M059J (cell line): Measurements from ENCODE around the gene TM4SF1. TPM values are rescaled to one million over a fixed set of nuclear protein-coding genes. Genes with fewer than 3 reads are reported as not detected.
A peak's percentile ranks its signal among the peaks of the same experiment; 100 is the strongest.

ENCODE experiments used
- DNase-seq: peaks from one replicate; pipeline ENCODE4 v3.0.0-alpha.2; 2012; ENCODE audit warnings: low read depth
- total RNA-seq: library from RNA; depleted of rRNA; stranded (reverse); fragments of >200 nt; shearing (Covaris generic); gene quantifications from 2 replicates; pipeline ENCODE4 v1.2.3, GENCODE V29; 2014; rRNA removed

TM4SF1 gene
- total RNA-seq = 188 and 207 TPM in 2 replicates

GRCh38 chr3:149377408-149378364 is at the start of gene TM4SF1:
TSS of gene TM4SF1 (minus strand) at chr3:149377649. CDS start at chr3:149377547, 102 bp downstream.
- DNase-seq = peak; percentile 100

GRCh38 chr3:149426325-149426724 is 48.9 kb upstream of the TM4SF1 start:
- no peak for DNase-seq

GRCh38 chr3:149424918-149425317 is 47.5 kb upstream of the TM4SF1 start:
- DNase-seq = no peak

GRCh38 chr3:149421764-149422163 is 44.3 kb upstream of the TM4SF1 start:
- peak; percentile 30 for DNase-seq

- no peak for DNase-seq
These were observed 42.4 kb upstream of the TM4SF1 start for GRCh38 chr3:149419816-149420215.

GRCh38 chr3:149417727-149418126 is 40.3 kb upstream of the TM4SF1 start:
- no peak for DNase-seq

- DNase-seq = no peak
These were observed 39.7 kb upstream of the TM4SF1 start for GRCh38 chr3:149417174-149417573.

GRCh38 chr3:149415484-149415883 is 38.0 kb upstream of the TM4SF1 start:
- DNase-seq = peak; percentile 73

GRCh38 chr3:149414557-149415231 is 37.2 kb upstream of the TM4SF1 start:
- DNase-seq = no peak

GRCh38 chr3:149411583-149411982 is 34.1 kb upstream of the TM4SF1 start:
- no peak for DNase-seq

GRCh38 chr3:149409351-149409750 is 31.9 kb upstream of the TM4SF1 start:
- no peak for DNase-seq

- DNase-seq = peak; percentile 63
These were observed 30.4 kb upstream of the TM4SF1 start for GRCh38 chr3:149407898-149408297.

GRCh38 chr3:149406244-149406752 is 28.8 kb upstream of the TM4SF1 start:
- no peak for DNase-seq

GRCh38 chr3:149403443-149403842 is 26.0 kb upstream of the TM4SF1 start:
- DNase-seq = no peak

GRCh38 chr3:149402481-149402880 is 25.0 kb upstream of the TM4SF1 start:
- DNase-seq = no peak

- DNase-seq = peak; percentile 49
These were observed 24.5 kb upstream of the TM4SF1 start for GRCh38 chr3:149401926-149402310.

GRCh38 chr3:149401212-149401925 is 23.9 kb upstream of the TM4SF1 start:
- peak; percentile 86 for DNase-seq

- DNase-seq = no peak
These were observed 23.2 kb upstream of the TM4SF1 start for GRCh38 chr3:149400645-149401044.

- no peak for DNase-seq
These were observed 20.8 kb upstream of the TM4SF1 start for GRCh38 chr3:149398296-149398695.

GRCh38 chr3:149397528-149397927 is 20.1 kb upstream of the TM4SF1 start:
- no peak for DNase-seq

GRCh38 chr3:149396476-149396875 is 19.0 kb upstream of the TM4SF1 start:
- no peak for DNase-seq
